Measurements from ENCODE around the gene ZNF529. TPM values are rescaled to one million over a fixed set of nuclear protein-coding genes. Genes with fewer than 3 reads are reported as not detected.
"Not testable (repeated sequence)": the region's sequence is repeated elsewhere in the genome, so short reads cannot be mapped to it uniquely, and the experiment has no call there.

Gene ZNF529
- 2.7 and 3.7 TPM in 2 replicates for total RNA-seq (2014; rRNA removed; shearing (Covaris generic))

- peak; percentile 87 for DNase-seq (ENCODE audit: low spot score)
Observed at GRCh38 chr19:36573020-36573894, at the start of gene ZNF529. ZNF529 (minus strand) TSS chr19:36573292; CDS start chr19:36572346, 946 bp downstream.

- no peak for DNase-seq (ENCODE audit: low spot score)
Observed at GRCh38 chr19:36605877-36606478, 32.9 kb upstream of the ZNF529 start.

- DNase-seq (ENCODE audit: low spot score): no peak
Observed at GRCh38 chr19:36605101-36605876, 32.2 kb upstream of the ZNF529 start, which contains the start of gene ZNF382. ZNF382 (plus strand) TSS chr19:36605313; CDS start chr19:36609915, 4,602 bp downstream.

- no peak for DNase-seq (ENCODE audit: low spot score)
Observed at GRCh38 chr19:36604656-36605100, 31.6 kb upstream of the ZNF529 start.

GRCh38 chr19:36602681-36603080 lies 29.6 kb upstream of the ZNF529 start:
- DNase-seq (ENCODE audit: low spot score): not testable (repeated sequence)

GRCh38 chr19:36579255-36579654 lies 6.2 kb upstream of the ZNF529 start:
- no peak for DNase-seq (ENCODE audit: low spot score)

GRCh38 chr19:36577271-36577996 lies 4.3 kb upstream of the ZNF529 start:
- DNase-seq (ENCODE audit: low spot score): no peak

- DNase-seq (ENCODE audit: low spot score): no peak
Observed at GRCh38 chr19:36574741-36575140, 1.6 kb upstream of the ZNF529 start.

GRCh38 chr19:36573895-36574720 lies 1.0 kb upstream of the ZNF529 start:
- DNase-seq (ENCODE audit: low spot score): no peak

- DNase-seq (ENCODE audit: low spot score): no peak
Observed at GRCh38 chr19:36572593-36573019, 486 bp downstream of the ZNF529 start.

- no peak for DNase-seq (ENCODE audit: low spot score)
Observed at GRCh38 chr19:36564391-36564790, 8.7 kb downstream of the ZNF529 start.

GRCh38 chr19:36547001-36547732 lies 25.9 kb downstream of the ZNF529 start:
- no peak for DNase-seq (ENCODE audit: low spot score)

- no peak for DNase-seq (ENCODE audit: low spot score)
Observed at GRCh38 chr19:36528921-36529518, 44.1 kb downstream of the ZNF529 start.

GRCh38 chr19:36528194-36528920 lies 44.7 kb downstream of the ZNF529 start, which contains the start of gene ZNF260:
ZNF260 (minus strand) TSS chr19:36528271; CDS start chr19:36515238, 13,033 bp downstream.
- DNase-seq (ENCODE audit: low spot score): peak; percentile 96

GRCh38 chr19:36527873-36528193 lies 45.3 kb downstream of the ZNF529 start:
- no peak for DNase-seq (ENCODE audit: low spot score)

- DNase-seq (ENCODE audit: low spot score): no peak
Observed at GRCh38 chr19:36527341-36527740, 45.8 kb downstream of the ZNF529 start.

- DNase-seq (ENCODE audit: low spot score): no peak
Observed at GRCh38 chr19:36526581-36526980, 46.5 kb downstream of the ZNF529 start.

- DNase-seq (ENCODE audit: low spot score): no peak
Observed at GRCh38 chr19:36524617-36525016, 48.5 kb downstream of the ZNF529 start.
